NCI-H1436 treated with DMSO at 0.1 percent for 48 hours (cell line): ENCODE results near the gene OR4C46.
"Not testable (repeated sequence)": the region's sequence is repeated elsewhere in the genome, so short reads cannot be mapped to it uniquely, and the experiment has no call there.

Source experiments
- DNase-seq: peaks from one replicate; lab custom pipeline; 2025; lab: John Stamatoyannopoulos, UW

The OR4C46 gene

GRCh38 chr11:54603898-54604297 is at the start of gene OR4C46:
Gene OR4C46, minus strand, starts transcription at chr11:54603998. Its CDS starts 0 bp downstream, at chr11:54603998.
- no peak for DNase-seq

DNA sequence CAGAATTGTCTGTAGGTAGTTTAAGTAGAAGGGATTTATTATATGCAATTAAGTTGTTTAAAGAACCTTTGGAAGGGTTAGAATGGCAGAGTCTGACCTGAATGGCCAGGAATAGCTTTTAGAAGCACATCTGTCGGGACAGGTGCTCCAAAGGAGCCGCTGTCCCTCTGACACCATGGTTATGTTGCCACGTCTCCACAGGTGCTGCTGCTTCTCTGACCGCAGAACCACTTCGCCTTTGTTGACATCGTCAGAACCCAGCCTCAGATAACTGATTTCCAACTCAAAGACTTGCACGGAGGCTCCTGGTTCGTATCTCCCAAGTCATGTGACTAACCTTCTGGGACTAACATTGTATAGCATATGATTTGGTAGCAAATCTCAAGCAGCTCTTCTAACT is 41.8 kb upstream of the OR4C46 start:
- DNase-seq, result not testable (repeated sequence)

DNA sequence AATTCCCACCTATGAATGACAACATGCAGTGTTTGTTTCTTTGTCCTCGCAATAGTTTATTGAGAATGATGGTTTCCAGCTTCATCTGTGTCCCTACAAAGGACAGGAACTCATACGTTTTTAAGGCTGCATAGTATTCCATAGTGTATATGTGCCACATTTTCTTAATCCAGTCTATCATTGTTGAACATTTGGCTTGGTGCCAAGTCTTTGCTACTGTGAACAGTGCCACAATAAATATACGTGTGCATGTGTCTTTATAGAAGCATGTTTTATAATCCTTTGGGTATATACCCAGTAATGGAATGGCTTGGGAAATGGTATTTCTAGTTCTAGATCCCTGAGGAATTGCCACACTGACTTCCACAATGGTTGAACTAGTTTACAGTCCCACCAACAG is 42.4 kb downstream of the OR4C46 start:
- DNase-seq, result not testable (repeated sequence)

- DNase-seq, result no peak
These were observed 44.9 kb downstream of the OR4C46 start for GRCh38 chr11:54558919-54559318.

GRCh38 chr11:54558407-54558806 is 45.4 kb downstream of the OR4C46 start:
- no peak for DNase-seq
